DND-41 (cell line): ENCODE data around the gene SMCO4.

Experiments used
- ATAC-seq: fragments of 200-7000 bp; cut with Tn5 transposase; 3 replicates; pipeline ENCODE4 v1.9.1; 2021; ENCODE audit warnings: low read depth; ENCODE audit not compliant: insufficient read depth
- DNase-seq: peaks from one replicate; pipeline ENCODE4 v3.0.0-alpha.2; 2020
- H2AFZ ChIP-seq: 2 replicates; pipeline ENCODE4 v1.6.0; 2012; ENCODE audit warnings: low read depth, low read length
- H3K27ac ChIP-seq: 2 replicates; pipeline ENCODE4 v1.5.1; 2012; ENCODE audit warnings: low read length, inconsistent platforms
- H3K27me3 ChIP-seq: fragments of 200-600 bp; sonication (generic); 2 replicates; pipeline ENCODE4 v1.6.0; 2012; ENCODE audit warnings: low read length, mild to moderate bottlenecking, inconsistent platforms; ENCODE audit not compliant: insufficient read depth, poor library complexity
- H3K36me3 ChIP-seq: 2 replicates; pipeline ENCODE4 v1.5.1; 2012; ENCODE audit warnings: low read length, inconsistent platforms; ENCODE audit not compliant: insufficient read depth
- H3K4me1 ChIP-seq: 2 replicates; pipeline ENCODE4 v1.5.1; 2012; ENCODE audit warnings: mild to moderate bottlenecking, low read length; ENCODE audit not compliant: insufficient read depth
- H3K4me2 ChIP-seq: 2 replicates; pipeline ENCODE4 v1.6.0; 2012; ENCODE audit warnings: mild to moderate bottlenecking, moderate library complexity, low read length, inconsistent platforms; ENCODE audit not compliant: insufficient read depth
- H3K4me3 ChIP-seq, 2 experiments: fragments of 200-600 bp in 1 of 2; shearing (Covaris generic) in 1 of 2; 2 replicates each; pipeline ENCODE4 v1.5.1; 2012 to 2016; ENCODE audit warnings: inconsistent platforms in 2 of 2, low read length in 2 of 2, mild to moderate bottlenecking in 2 of 2, low read depth in 1 of 2, moderate library complexity in 1 of 2
- H3K79me2 ChIP-seq: 2 replicates; pipeline ENCODE4 v1.6.0; 2012; ENCODE audit warnings: low read length, inconsistent platforms; ENCODE audit not compliant: insufficient read depth
- H3K9ac ChIP-seq: 2 replicates; pipeline ENCODE4 v1.6.0; 2012; ENCODE audit warnings: low read depth, mild to moderate bottlenecking, inconsistent platforms, low read length, moderate library complexity
- H3K9me3 ChIP-seq: 2 replicates; pipeline ENCODE4 v1.5.1; 2012; ENCODE audit warnings: low read length, moderate library complexity, mild to moderate bottlenecking, inconsistent platforms; ENCODE audit not compliant: insufficient read depth, severe bottlenecking
- H4K20me1 ChIP-seq: 2 replicates; pipeline ENCODE4 v1.6.0; 2012; ENCODE audit warnings: low read length; ENCODE audit not compliant: insufficient read depth
- EZH2 ChIP-seq: IDR thresholded peaks from 3 replicates; pipeline ENCODE4 v1.6.1; 2012; ENCODE audit warnings: borderline replicate concordance, low read depth, mild to moderate bottlenecking, moderate library complexity, low read length, inconsistent platforms; ENCODE audit not compliant: severe bottlenecking
- TF ChIP-seq, protein P1 (sequence below): IDR thresholded peaks from 2 replicates; pipeline ENCODE4 v1.5.1; 2012; ENCODE audit warnings: borderline replicate concordance, low read length, moderate library complexity, mild to moderate bottlenecking; ENCODE audit not compliant: poor library complexity, severe bottlenecking; ENCODE audit errors: extremely low read depth

Gene SMCO4

DNA sequence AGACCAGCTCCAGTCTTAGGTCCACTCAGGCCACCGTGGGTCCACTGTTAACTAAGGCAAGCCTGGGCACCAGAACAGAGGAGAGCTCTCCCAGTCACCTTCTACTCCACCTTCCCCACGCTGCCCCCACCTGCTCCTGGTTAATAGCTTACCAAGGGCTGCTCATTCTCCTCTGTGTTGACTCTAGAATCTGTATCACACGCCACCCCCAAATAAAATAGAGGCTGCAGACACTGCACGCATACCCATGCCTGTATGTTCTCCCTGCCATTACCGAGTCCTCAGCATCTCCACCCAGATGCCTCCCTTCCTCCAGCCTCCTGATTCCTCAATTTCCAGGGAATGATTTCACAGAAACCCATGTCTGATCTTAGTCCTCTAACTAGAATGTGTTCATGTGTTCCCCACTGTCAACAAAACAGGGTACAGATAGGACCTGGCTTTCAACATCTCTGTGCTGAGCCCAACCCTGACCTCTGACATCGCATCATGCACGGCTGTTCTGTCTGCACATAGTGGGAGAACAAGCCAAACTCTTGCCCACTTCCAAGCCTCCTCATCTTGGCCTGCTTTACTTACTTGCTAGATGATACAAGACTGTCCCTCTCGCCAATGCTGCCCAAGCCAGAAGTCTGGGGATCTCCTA, 49.8 kb downstream of the SMCO4 start:
- Histone ChIP-seq H3K4me3 (no peak overlapping the region), H3K79me2 (no peaks in the 10 kb centered on the region)

DNA sequence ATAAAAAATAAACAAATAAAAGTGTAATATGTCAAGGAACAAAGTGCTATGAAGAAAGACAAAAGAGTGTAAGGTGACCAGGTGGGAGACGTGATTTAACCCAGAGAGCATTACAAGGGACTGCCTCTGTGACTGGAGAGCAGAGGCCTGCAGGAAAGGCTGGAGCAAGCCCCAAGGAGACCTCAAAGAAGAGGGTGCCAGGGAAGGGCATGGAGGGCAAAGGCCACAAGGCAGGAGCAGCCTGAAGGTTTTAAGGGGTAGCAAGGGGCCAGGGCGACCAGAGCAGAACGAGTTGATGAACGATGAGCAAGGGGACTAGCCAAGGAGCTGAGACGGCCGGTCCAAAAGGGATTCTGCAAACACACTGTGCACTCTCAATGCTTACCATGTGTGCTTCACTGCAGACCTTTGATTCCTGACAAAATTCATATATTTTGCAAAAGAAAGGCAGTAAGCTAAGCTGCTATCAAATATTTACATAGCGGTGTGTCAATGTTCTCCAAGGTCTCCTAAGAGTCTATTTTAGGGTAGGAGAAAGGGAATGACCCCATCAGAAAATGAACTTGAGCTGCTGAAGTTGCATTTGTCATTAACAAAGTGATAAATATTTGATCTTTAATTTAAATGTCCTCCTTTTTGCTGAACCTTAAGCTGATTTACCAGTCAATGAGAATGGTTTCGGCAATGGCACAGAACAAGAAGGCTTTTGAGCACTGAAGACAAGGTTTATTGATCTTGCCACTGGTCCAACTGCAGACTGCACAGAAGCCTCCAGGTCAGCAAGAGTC, 50.5 kb downstream of the SMCO4 start:
- Histone ChIP-seq H3K79me2 (no peaks in the 10 kb centered on the region), H3K27me3 (no peaks in the 10 kb centered on the region), H3K27ac (no peak overlapping the region), H3K4me3 (no peak overlapping the region), H3K9me3 (no peaks in the 10 kb centered on the region), H3K9ac (no peak overlapping the region), H2AFZ (no peak overlapping the region), H3K4me1 (no peaks in the 10 kb centered on the region), H4K20me1 (no peaks in the 10 kb centered on the region), H3K4me2 (no peak overlapping the region), H3K36me3 (peaks cover 11% of the 10 kb centered on the region; the same call in 1 of the 2 replicates)
- ATAC-seq (no peak), DNase-seq (no peak)
- TF ChIP-seq EZH2, result no peak
- TF ChIP-seq, protein P1, sequence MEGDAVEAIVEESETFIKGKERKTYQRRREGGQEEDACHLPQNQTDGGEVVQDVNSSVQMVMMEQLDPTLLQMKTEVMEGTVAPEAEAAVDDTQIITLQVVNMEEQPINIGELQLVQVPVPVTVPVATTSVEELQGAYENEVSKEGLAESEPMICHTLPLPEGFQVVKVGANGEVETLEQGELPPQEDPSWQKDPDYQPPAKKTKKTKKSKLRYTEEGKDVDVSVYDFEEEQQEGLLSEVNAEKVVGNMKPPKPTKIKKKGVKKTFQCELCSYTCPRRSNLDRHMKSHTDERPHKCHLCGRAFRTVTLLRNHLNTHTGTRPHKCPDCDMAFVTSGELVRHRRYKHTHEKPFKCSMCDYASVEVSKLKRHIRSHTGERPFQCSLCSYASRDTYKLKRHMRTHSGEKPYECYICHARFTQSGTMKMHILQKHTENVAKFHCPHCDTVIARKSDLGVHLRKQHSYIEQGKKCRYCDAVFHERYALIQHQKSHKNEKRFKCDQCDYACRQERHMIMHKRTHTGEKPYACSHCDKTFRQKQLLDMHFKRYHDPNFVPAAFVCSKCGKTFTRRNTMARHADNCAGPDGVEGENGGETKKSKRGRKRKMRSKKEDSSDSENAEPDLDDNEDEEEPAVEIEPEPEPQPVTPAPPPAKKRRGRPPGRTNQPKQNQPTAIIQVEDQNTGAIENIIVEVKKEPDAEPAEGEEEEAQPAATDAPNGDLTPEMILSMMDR, result no peak

More for the DNA sequence above, 49.8 kb downstream of the SMCO4 start:
- H4K20me1 ChIP-seq, result no peaks in the 10 kb centered on the region
- no peak overlapping the region for H3K27ac ChIP-seq
- TF ChIP-seq EZH2, result no peak
- TF ChIP-seq, protein P1, result no peak
- no peaks in the 10 kb centered on the region for H3K9me3 ChIP-seq
- H3K4me1 ChIP-seq, result no peaks in the 10 kb centered on the region
- H3K9ac ChIP-seq, result no peak overlapping the region
- no peak overlapping the region for H3K4me2 ChIP-seq
- H3K36me3 ChIP-seq, result peaks cover 11% of the 10 kb centered on the region; the same call in 1 of the 2 replicates
- no peak for ATAC-seq
- no peak for DNase-seq
- no peak overlapping the region for H2AFZ ChIP-seq
- no peaks in the 10 kb centered on the region for H3K27me3 ChIP-seq

DNA sequence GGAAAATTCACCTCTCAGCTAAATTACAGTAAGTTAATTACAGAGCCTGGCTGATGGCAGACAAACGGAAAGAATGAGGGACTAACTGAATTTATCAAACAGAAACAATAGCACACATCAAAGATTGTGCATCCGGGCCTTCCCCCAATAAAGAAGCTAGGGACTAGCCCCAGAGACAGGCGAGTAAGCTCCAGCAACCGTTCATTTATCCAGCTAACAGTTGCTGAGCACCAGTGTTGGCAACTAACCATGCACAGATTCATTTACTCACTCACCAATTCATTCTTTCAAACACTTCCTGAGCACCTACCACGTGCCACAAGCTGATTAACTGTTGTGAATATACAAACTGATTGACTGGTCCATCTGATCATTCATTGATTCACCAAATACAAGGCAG, 51.2 kb downstream of the SMCO4 start:
- Histone ChIP-seq H3K27ac (no peak overlapping the region), H3K9ac (no peak overlapping the region), H3K4me3 (no peak overlapping the region), H3K36me3 (peaks cover 11% of the 10 kb centered on the region; the same call in 1 of the 2 replicates), H3K9me3 (no peaks in the 10 kb centered on the region), H3K79me2 (no peaks in the 10 kb centered on the region), H2AFZ (no peak overlapping the region), H3K4me2 (no peak overlapping the region), H3K27me3 (no peaks in the 10 kb centered on the region), H4K20me1 (no peaks in the 10 kb centered on the region), H3K4me1 (no peaks in the 10 kb centered on the region)
- ATAC-seq (no peak), DNase-seq (no peak)
- TF ChIP-seq, protein P1, result no peak
- no peak for TF ChIP-seq EZH2
